GM23338 (cell line): ENCODE data around the gene MSANTD1. TPM values are rescaled to one million over a fixed set of nuclear protein-coding genes. Genes with fewer than 3 reads are reported as not detected.
A peak's percentile ranks its signal among the peaks of the same experiment; 100 is the strongest.

Experiments
- ATAC-seq: fragments of 200-7000 bp; cut with Tn5 transposase; 3 replicates; pipeline ENCODE4 v1.9.1; 2020
- DNase-seq: peaks from one replicate; pipeline ENCODE4 v3.0.0-alpha.2; 2015; ENCODE audit warnings: low spot score
- H2AFZ ChIP-seq: fragments of 200-600 bp; sonication (generic); 2 replicates; pipeline ENCODE4 v1.8.0; 2016; ENCODE audit warnings: antibody characterized with exemption, mild to moderate bottlenecking, moderate library complexity
- H3F3A ChIP-seq: fragments of 200-600 bp; sonication (generic); replicated peaks from 2 replicates; pipeline ENCODE4 v1.8.0; 2017; ENCODE audit warnings: antibody characterized with exemption, mixed run types, low read depth
- H3K27ac ChIP-seq: fragments of 200-600 bp; sonication (generic); 2 replicates; pipeline ENCODE4 v1.6.1; 2016; ENCODE audit warnings: low read depth
- H3K27me3 ChIP-seq: fragments of 200-600 bp; sonication (generic); 2 replicates; pipeline ENCODE4 v1.8.0; 2016; ENCODE audit warnings: mild to moderate bottlenecking, mixed run types, moderate library complexity; ENCODE audit not compliant: insufficient read depth
- H3K36me3 ChIP-seq: fragments of 200-600 bp; sonication (generic); 2 replicates; pipeline ENCODE4 v1.8.0; 2016; ENCODE audit warnings: mild to moderate bottlenecking; ENCODE audit not compliant: insufficient read depth
- H3K4me1 ChIP-seq: fragments of 200-600 bp; sonication (generic); 2 replicates; pipeline ENCODE4 v1.8.0; 2016; ENCODE audit warnings: mild to moderate bottlenecking, moderate library complexity; ENCODE audit not compliant: insufficient read depth
- H3K4me2 ChIP-seq: fragments of 200-600 bp; sonication (generic); 2 replicates; pipeline ENCODE4 v1.7.1; 2017; ENCODE audit warnings: mixed run types
- H3K4me3 ChIP-seq: fragments of 200-600 bp; sonication (generic); 2 replicates; pipeline ENCODE4 v1.6.1; 2016; ENCODE audit warnings: mixed run types
- H3K79me2 ChIP-seq: fragments of 200-600 bp; sonication (generic); replicated peaks from 2 replicates; pipeline ENCODE4 v1.8.0; 2017; ENCODE audit warnings: mild to moderate bottlenecking; ENCODE audit not compliant: insufficient read depth
- H3K9me2 ChIP-seq: fragments of 200-600 bp; sonication (generic); 2 replicates; pipeline ENCODE4 v1.8.0; 2017; ENCODE audit not compliant: insufficient read depth
- H4K20me1 ChIP-seq: fragments of 200-600 bp; sonication (generic); replicated peaks from 2 replicates; pipeline ENCODE4 v1.8.0; 2017; ENCODE audit warnings: mild to moderate bottlenecking; ENCODE audit not compliant: insufficient read depth
- H3K27ac Mint-ChIP-seq: 2 replicates; pipeline ENCODE4 v1.8.0; 2020; ENCODE audit warnings: inconsistent platforms, mild to moderate bottlenecking, moderate library complexity, mixed read lengths
- H3K27me3 Mint-ChIP-seq: 3 replicates; pipeline ENCODE4 v1.8.0; 2022; ENCODE audit warnings: low read depth, mild to moderate bottlenecking, moderate library complexity, mixed read lengths, inconsistent platforms; ENCODE audit not compliant: insufficient read depth, poor library complexity
- H3K36me3 Mint-ChIP-seq: 3 replicates; pipeline ENCODE4 v1.8.0; 2021; ENCODE audit warnings: low read depth, mild to moderate bottlenecking, inconsistent platforms, moderate library complexity, mixed read lengths
- H3K4me1 Mint-ChIP-seq: 3 replicates; pipeline ENCODE4 v1.8.0; 2020; ENCODE audit warnings: mild to moderate bottlenecking, inconsistent platforms, mixed read lengths
- H3K4me3 Mint-ChIP-seq: 3 replicates; pipeline ENCODE4 v1.8.0; 2021; ENCODE audit warnings: moderate library complexity, mild to moderate bottlenecking, inconsistent platforms, mixed read lengths
- H3K9me3 Mint-ChIP-seq: 3 replicates; pipeline ENCODE4 v1.8.0; 2020; ENCODE audit warnings: moderate library complexity, mild to moderate bottlenecking, inconsistent platforms, mixed read lengths
- CREB1 ChIP-seq: fragments of 250-450 bp; sonication (Bioruptor Pico); IDR thresholded peaks from 2 replicates; pipeline ENCODE4 v1.5.0; 2020; ENCODE audit warnings: low read depth, mild to moderate bottlenecking, moderate library complexity
- CTCF ChIP-seq, 2 experiments: fragments of 200-600 bp in 1 of 2; sonication (generic) in 1 of 2; conservative IDR thresholded peaks; 2 replicates each; pipeline versions ENCODE4 v1.5.1 to v1.6.1; 2016 to 2017; ENCODE audit warnings: antibody characterized with exemption in 2 of 2, low read depth in 2 of 2, mild to moderate bottlenecking in 2 of 2, moderate library complexity in 1 of 2
- ETS1 ChIP-seq: IDR thresholded peaks from 2 replicates; pipeline ENCODE4 v1.6.1; 2016; ENCODE audit warnings: antibody characterized with exemption
- EZH2 ChIP-seq: fragments of 200-600 bp; sonication (generic); IDR thresholded peaks from one replicate; pipeline ENCODE4 v1.8.0; 2017; ENCODE audit warnings: antibody characterized with exemption, mild to moderate bottlenecking, low read depth; ENCODE audit not compliant: unreplicated experiment
- EZH2phosphoT487 ChIP-seq: fragments of 200-600 bp; sonication (generic); IDR thresholded peaks from one replicate; pipeline ENCODE4 v1.8.1; 2018; ENCODE audit warnings: antibody characterized with exemption; ENCODE audit not compliant: unreplicated experiment
- JUNB ChIP-seq: IDR thresholded peaks from one replicate; pipeline ENCODE4 v1.6.1; 2016; ENCODE audit warnings: antibody characterized with exemption; ENCODE audit not compliant: unreplicated experiment
- NANOG ChIP-seq: IDR thresholded peaks from 2 replicates; pipeline ENCODE4 v1.6.1; 2016; ENCODE audit warnings: antibody characterized with exemption, borderline replicate concordance
- POLR2AphosphoS5 ChIP-seq: IDR thresholded peaks from 2 replicates; pipeline ENCODE4 v1.6.1; 2016; ENCODE audit warnings: antibody characterized with exemption, low read depth
- REST ChIP-seq: IDR thresholded peaks from one replicate; pipeline ENCODE4 v1.6.1; 2018; ENCODE audit warnings: antibody characterized with exemption; ENCODE audit not compliant: unreplicated experiment
- STAT1 ChIP-seq: IDR thresholded peaks from one replicate; pipeline ENCODE4 v1.6.1; 2016; ENCODE audit warnings: antibody characterized with exemption; ENCODE audit not compliant: unreplicated experiment
- ZNF114 ChIP-seq: fragments of 250-450 bp; sonication (Bioruptor Pico); IDR thresholded peaks from 2 replicates; pipeline ENCODE4 v1.5.0; 2020; ENCODE audit warnings: mild to moderate bottlenecking, moderate library complexity
- ZNF331 ChIP-seq: fragments of 250-450 bp; sonication (Bioruptor Pico); IDR thresholded peaks from 2 replicates; pipeline ENCODE4 v1.5.0; 2020; ENCODE audit warnings: low read depth, mild to moderate bottlenecking, moderate library complexity
- polyA plus RNA-seq: library from polyadenylated mRNA; unstranded; fragments of >200 nt; fragmentation: Nextera tagmentation; extraction: Ambion mirVana; gene quantifications from 2 replicates; pipeline ENCODE4 v1.2.1, GENCODE V29; 2016
- total RNA-seq: library from RNA; depleted of rRNA; stranded (reverse); fragments of >200 nt; shearing (Covaris generic); gene quantifications from 2 replicates; pipeline ENCODE4 v1.2.3, GENCODE V29; 2014

MSANTD1 gene
- total and polyA plus RNA-seq, 2 experiments from 2014 or later, result 0.29 to 1.0 TPM

DNA sequence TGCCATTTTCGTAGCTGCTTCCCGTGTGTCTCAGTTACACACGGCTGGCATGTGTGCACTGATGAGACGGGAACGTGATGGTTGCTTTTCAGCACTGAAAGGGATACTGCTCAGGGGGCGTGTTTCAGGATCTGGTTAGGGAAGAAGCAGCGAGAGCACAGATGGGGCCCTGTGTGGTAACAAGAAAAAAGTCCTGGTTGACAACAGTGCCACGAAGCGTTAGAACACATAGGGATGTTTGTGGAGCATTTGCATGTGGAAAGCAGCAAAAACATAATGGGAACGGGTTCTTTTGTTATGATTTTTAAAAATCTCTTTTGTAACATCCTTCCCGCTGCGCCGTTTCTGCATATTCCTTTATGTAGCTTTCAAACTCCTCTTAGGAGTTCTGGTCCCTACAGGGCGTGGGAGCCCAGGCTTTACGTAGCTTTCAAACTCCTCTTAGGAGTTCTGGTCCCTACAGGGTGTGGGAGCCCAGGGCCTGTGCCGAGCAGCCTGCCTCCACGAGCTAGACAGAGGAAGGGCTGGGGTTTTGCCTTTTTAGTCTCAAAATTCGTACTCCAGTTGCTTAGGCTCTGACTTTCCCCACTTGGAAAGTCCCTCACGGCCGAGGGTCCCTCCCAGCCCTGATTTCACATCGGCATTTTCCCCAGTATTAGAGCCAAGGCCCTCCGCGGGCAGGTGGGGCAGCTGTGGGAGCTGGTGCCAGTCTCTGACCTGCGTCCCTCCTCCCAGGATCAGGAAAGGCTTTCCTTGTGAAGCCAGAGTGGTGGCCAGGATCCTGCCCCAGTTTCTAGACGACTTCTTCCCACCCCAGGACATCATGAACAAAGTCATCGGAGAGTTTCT lies 11.0 kb upstream of the MSANTD1 start:
- Histone ChIP-seq H3K79me2 (no peaks in the 10 kb centered on the region), H2AFZ (no peak overlapping the region), H3K27ac (no peak overlapping the region), H3K27me3 (no peaks in the 10 kb centered on the region), H4K20me1 (peaks cover 17% of the 10 kb centered on the region), H3K36me3 (peaks cover 11% of the 10 kb centered on the region; the same call in 1 of the 2 replicates), H3K4me1 (peaks cover 12% of the 10 kb centered on the region), H3K4me3 (no peak overlapping the region), H3F3A (0 out of 2 replicates have a peak, but pooled peaks cover 3% of the 10 kb centered on the region), H3K4me2 (peak overlapping the region; percentile 56; the same call in 1 of the 2 replicates), H3K9me2 (no peaks in the 10 kb centered on the region)
- H3K4me3 Mint-ChIP-seq, result peak overlapping the region; percentile 35
- H3K27ac Mint-ChIP-seq, result peak overlapping the region; percentile 70; the same call in 1 of the 2 replicates
- H3K27me3 Mint-ChIP-seq, result peaks cover 30% of the 10 kb centered on the region
- no peak for TF ChIP-seq ETS1
- no peak for TF ChIP-seq CTCF (conservative IDR thresholded peaks at IDR 0.05; ENCODE audit: low read depth in 2 of 2)
- no peak for TF ChIP-seq CREB1
- TF ChIP-seq NANOG, result no peak
- TF ChIP-seq POLR2AphosphoS5, result no peak
- no peak for TF ChIP-seq STAT1
- TF ChIP-seq ZNF114 (CRISPR knock-in tag), result no peak
- ATAC-seq, result peak; percentile 82
- no peaks in the 10 kb centered on the region; the same call in 2 of the 3 replicates for H3K9me3 Mint-ChIP-seq
- H3K4me1 Mint-ChIP-seq, result peaks cover 42% of the 10 kb centered on the region
- DNase-seq, result peak; percentile 67
- peaks cover 55% of the 10 kb centered on the region for H3K36me3 Mint-ChIP-seq

DNA sequence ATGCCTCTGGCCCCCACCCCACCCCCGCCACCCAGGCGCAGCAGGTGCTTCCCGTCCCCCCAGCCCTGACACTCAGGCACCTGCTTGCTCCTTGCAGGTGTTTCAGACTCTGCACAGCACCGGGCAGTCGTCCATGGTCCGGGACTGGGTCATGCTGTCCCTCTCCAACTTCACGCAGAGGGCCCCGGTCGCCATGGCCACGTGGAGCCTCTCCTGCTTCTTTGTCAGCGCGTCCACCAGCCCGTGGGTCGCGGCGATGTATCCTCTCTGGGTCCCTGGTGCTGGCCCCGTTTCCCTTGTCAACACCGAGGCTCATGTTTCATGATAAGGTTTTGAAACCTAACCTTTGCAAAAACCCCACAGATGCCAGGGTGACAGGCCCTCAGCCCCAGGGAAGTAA lies 10.2 kb upstream of the MSANTD1 start:
- H3K9me3 Mint-ChIP-seq, result no peaks in the 10 kb centered on the region; the same call in 2 of the 3 replicates
- TF ChIP-seq JUNB, result no peak
- no peak for TF ChIP-seq ETS1
- no peak for TF ChIP-seq ZNF331 (CRISPR knock-in tag)
- no peak for TF ChIP-seq EZH2
- no peak for TF ChIP-seq REST
- no peak for TF ChIP-seq CREB1
- no peak for TF ChIP-seq NANOG
- TF ChIP-seq EZH2phosphoT487, result no peak
- no peak for TF ChIP-seq STAT1
- no peak for TF ChIP-seq CTCF (conservative IDR thresholded peaks at IDR 0.05; ENCODE audit: low read depth in 2 of 2)
- no peak for TF ChIP-seq ZNF114 (CRISPR knock-in tag)

More for the DNA sequence above, 10.2 kb upstream of the MSANTD1 start:
- no peak for DNase-seq
- Histone ChIP-seq H3K9me2 (no peaks in the 10 kb centered on the region), H3K4me2 (no peak overlapping the region), H2AFZ (no peak overlapping the region), H4K20me1 (peaks cover 17% of the 10 kb centered on the region), H3K27ac (no peak overlapping the region), H3K27me3 (no peaks in the 10 kb centered on the region), H3K4me3 (no peak overlapping the region), H3K4me1 (peaks cover 12% of the 10 kb centered on the region), H3F3A (0 out of 2 replicates have a peak, but pooled peaks cover 3% of the 10 kb centered on the region), H3K79me2 (no peaks in the 10 kb centered on the region), H3K36me3 (peaks cover 11% of the 10 kb centered on the region; the same call in 1 of the 2 replicates)
- no peak for ATAC-seq
- peaks cover 49% of the 10 kb centered on the region for H3K4me1 Mint-ChIP-seq
- no peak overlapping the region; the same call in 2 of the 3 replicates for H3K4me3 Mint-ChIP-seq
- peaks cover 33% of the 10 kb centered on the region for H3K27me3 Mint-ChIP-seq
- H3K27ac Mint-ChIP-seq, result no peak overlapping the region
- H3K36me3 Mint-ChIP-seq, result peaks cover 51% of the 10 kb centered on the region
